Measurements from ENCODE around the gene SHISA4.

The SHISA4 gene

DNA sequence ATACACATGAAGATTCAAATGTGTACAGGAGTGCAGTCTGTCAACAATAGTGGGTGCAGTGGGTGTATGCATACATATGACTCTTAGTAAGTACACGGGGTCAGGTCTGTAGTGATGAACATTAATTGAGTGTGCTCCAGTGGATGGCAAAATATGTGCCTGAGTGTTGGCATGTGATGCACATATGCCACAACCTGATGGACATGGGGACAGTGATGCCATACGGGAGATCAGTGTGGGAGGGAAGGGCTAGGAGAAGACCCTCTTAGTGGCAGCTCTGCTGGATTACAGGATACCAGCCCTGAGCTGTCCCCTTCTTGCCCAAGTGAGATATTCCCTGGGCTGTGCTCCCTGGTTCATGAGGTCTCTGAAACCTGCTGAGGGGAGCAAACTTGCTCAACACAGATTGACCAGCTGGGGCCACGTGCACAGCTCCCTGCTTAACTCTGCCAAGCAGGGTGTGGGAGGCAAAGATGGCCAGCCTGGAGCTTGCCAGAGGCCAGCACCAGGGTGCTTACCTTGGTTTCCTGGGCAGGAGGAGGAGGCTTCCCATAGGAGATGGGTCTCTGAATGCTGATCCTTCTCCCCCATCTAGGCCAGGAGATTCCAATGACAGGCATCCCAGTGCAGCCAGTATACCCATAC, 2.2 kb downstream of the SHISA4 start:
- Histone ChIP-seq H4K20me1 (ENCODE audit: insufficient read depth, low read length) (peaks cover 3% of the 10 kb centered on the region; the same call in 1 of the 2 replicates), H3K27ac (ENCODE audit: low read length) (no peak overlapping the region), H3K4me3 (ENCODE audit: low read depth in 1 of 2, low read length in 2 of 2) (no peak overlapping the region), H3K27me3 (ENCODE audit: insufficient read depth, low read length, poor library complexity) (peaks cover 19% of the 10 kb centered on the region), H3K4me1 (ENCODE audit: insufficient read depth, low read length) (peaks cover under 1% of the 10 kb centered on the region), H3K79me2 (ENCODE audit: insufficient read depth, low read length) (no peaks in the 10 kb centered on the region), H3K9me3 (ENCODE audit: insufficient read depth, low read length, severe bottlenecking) (no peaks in the 10 kb centered on the region), H3K36me3 (ENCODE audit: insufficient read depth, low read length) (no peaks in the 10 kb centered on the region), H2AFZ (ENCODE audit: low read depth, low read length) (no peak overlapping the region), H3K9ac (ENCODE audit: low read depth, low read length) (no peak overlapping the region), H3K4me2 (ENCODE audit: insufficient read depth, low read length) (no peak overlapping the region)
- TF ChIP-seq, protein P1, sequence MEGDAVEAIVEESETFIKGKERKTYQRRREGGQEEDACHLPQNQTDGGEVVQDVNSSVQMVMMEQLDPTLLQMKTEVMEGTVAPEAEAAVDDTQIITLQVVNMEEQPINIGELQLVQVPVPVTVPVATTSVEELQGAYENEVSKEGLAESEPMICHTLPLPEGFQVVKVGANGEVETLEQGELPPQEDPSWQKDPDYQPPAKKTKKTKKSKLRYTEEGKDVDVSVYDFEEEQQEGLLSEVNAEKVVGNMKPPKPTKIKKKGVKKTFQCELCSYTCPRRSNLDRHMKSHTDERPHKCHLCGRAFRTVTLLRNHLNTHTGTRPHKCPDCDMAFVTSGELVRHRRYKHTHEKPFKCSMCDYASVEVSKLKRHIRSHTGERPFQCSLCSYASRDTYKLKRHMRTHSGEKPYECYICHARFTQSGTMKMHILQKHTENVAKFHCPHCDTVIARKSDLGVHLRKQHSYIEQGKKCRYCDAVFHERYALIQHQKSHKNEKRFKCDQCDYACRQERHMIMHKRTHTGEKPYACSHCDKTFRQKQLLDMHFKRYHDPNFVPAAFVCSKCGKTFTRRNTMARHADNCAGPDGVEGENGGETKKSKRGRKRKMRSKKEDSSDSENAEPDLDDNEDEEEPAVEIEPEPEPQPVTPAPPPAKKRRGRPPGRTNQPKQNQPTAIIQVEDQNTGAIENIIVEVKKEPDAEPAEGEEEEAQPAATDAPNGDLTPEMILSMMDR (IDR thresholded peaks at IDR 0.05; ENCODE audit: borderline replicate concordance, extremely low read depth, low read length, poor library complexity, severe bottlenecking), result no peak
- no peak for TF ChIP-seq EZH2 (IDR thresholded peaks at IDR 0.05; ENCODE audit: borderline replicate concordance, low read depth, low read length, severe bottlenecking)
- no peak for ATAC-seq (ENCODE audit: insufficient read depth, low read depth)
- DNase-seq, result no peak

- Histone ChIP-seq H3K4me1 (ENCODE audit: insufficient read depth, low read length) (peaks cover 7% of the 10 kb centered on the region), H2AFZ (ENCODE audit: low read depth, low read length) (no peak overlapping the region), H3K9me3 (ENCODE audit: insufficient read depth, low read length, severe bottlenecking) (no peaks in the 10 kb centered on the region), H3K79me2 (ENCODE audit: insufficient read depth, low read length) (no peaks in the 10 kb centered on the region), H3K36me3 (ENCODE audit: insufficient read depth, low read length) (no peaks in the 10 kb centered on the region), H3K4me3 (ENCODE audit: low read depth in 1 of 2, low read length in 2 of 2) (no peak overlapping the region), H3K9ac (ENCODE audit: low read depth, low read length) (no peak overlapping the region), H3K27ac (ENCODE audit: low read length) (no peak overlapping the region), H4K20me1 (ENCODE audit: insufficient read depth, low read length) (peaks cover 3% of the 10 kb centered on the region; the same call in 1 of the 2 replicates), H3K4me2 (ENCODE audit: insufficient read depth, low read length) (no peak overlapping the region), H3K27me3 (ENCODE audit: insufficient read depth, low read length, poor library complexity) (peaks cover 14% of the 10 kb centered on the region)
- TF ChIP-seq EZH2 (IDR thresholded peaks at IDR 0.05; ENCODE audit: borderline replicate concordance, low read depth, low read length, severe bottlenecking), result no peak
- TF ChIP-seq, protein P1 (IDR thresholded peaks at IDR 0.05; ENCODE audit: borderline replicate concordance, extremely low read depth, low read length, poor library complexity, severe bottlenecking), result no peak
- DNase-seq (no peak), ATAC-seq (ENCODE audit: insufficient read depth, low read depth) (no peak)
Measured at GRCh38 chr1:201891451-201892045, 2.9 kb downstream of the SHISA4 start.

GRCh38 chr1:201892211-201892610, 3.5 kb downstream of the SHISA4 start:
- H3K27me3 ChIP-seq (ENCODE audit: insufficient read depth, low read length, poor library complexity), result peaks cover 7% of the 10 kb centered on the region
- ATAC-seq (ENCODE audit: insufficient read depth, low read depth) (no peak), DNase-seq (no peak)
- no peak overlapping the region for H2AFZ ChIP-seq (ENCODE audit: low read depth, low read length)
- H3K79me2 ChIP-seq (ENCODE audit: insufficient read depth, low read length), result no peaks in the 10 kb centered on the region
- TF ChIP-seq, protein P1 (IDR thresholded peaks at IDR 0.05; ENCODE audit: borderline replicate concordance, extremely low read depth, low read length, poor library complexity, severe bottlenecking), result no peak
- TF ChIP-seq EZH2 (IDR thresholded peaks at IDR 0.05; ENCODE audit: borderline replicate concordance, low read depth, low read length, severe bottlenecking), result no peak
- no peak overlapping the region for H3K9ac ChIP-seq (ENCODE audit: low read depth, low read length)
- no peak overlapping the region for H3K4me3 ChIP-seq (ENCODE audit: low read depth in 1 of 2, low read length in 2 of 2)
- no peak overlapping the region for H3K4me2 ChIP-seq (ENCODE audit: insufficient read depth, low read length)
- H3K4me1 ChIP-seq (ENCODE audit: insufficient read depth, low read length), result peaks cover 7% of the 10 kb centered on the region
- no peaks in the 10 kb centered on the region for H3K9me3 ChIP-seq (ENCODE audit: insufficient read depth, low read length, severe bottlenecking)
- peaks cover 3% of the 10 kb centered on the region; the same call in 1 of the 2 replicates for H4K20me1 ChIP-seq (ENCODE audit: insufficient read depth, low read length)
- no peak overlapping the region for H3K27ac ChIP-seq (ENCODE audit: low read length)
- H3K36me3 ChIP-seq (ENCODE audit: insufficient read depth, low read length), result no peaks in the 10 kb centered on the region

All from DND-41 (cell line).